Endothelial cell of umbilical vein (primary cell): ENCODE results near the gene RAP1GAP2. TPM values are rescaled to one million over a fixed set of nuclear protein-coding genes. Genes with fewer than 3 reads are reported as not detected.

ENCODE experiments used
- BruUV-seq: library from RNA; stranded (reverse); fragments of 400-500 nt; replicated peaks from 2 replicates; lab custom pipeline; 2021; lab: Mats Ljungman, UMichigan
- CTCF ChIA-PET: fragments of 300-600, 350-600 bp; sonication (Branson Sonifier 250); formaldehyde crosslinking; loops from one replicate; lab custom pipeline; 2021; ENCODE audit warnings: antibody characterized with exemption, inconsistent platforms; lab: Charles Lee
- POLR2A ChIA-PET: fragments of 300-600, 350-600 bp; sonication (Branson Sonifier 250); formaldehyde crosslinking; loops from one replicate; lab custom pipeline; 2021; ENCODE audit warnings: antibody characterized with exemption, inconsistent platforms; lab: Charles Lee
- DNase-seq: peaks from one replicate; pipeline ENCODE4 v3.0.0-alpha.2; 2011; ENCODE audit warnings: low read depth, low spot score
- FAIRE-seq: peaks from 2 replicates; lab custom pipeline; 2011; peaks lifted over from hg19 to GRCh38; lab: Jason Lieb, UNC
- H2AFZ ChIP-seq: 2 replicates; pipeline ENCODE4 v1.6.0; 2012; ENCODE audit warnings: low read depth, low read length, control low read depth, inconsistent platforms
- H3K27ac ChIP-seq: 2 replicates; pipeline ENCODE4 v1.5.1; 2011; ENCODE audit warnings: low read depth, mild to moderate bottlenecking, control low read depth, low read length, moderate library complexity; ENCODE audit not compliant: insufficient read depth
- H3K27me3 ChIP-seq, 2 experiments: 2 replicates each; pipeline versions ENCODE4 v1.6.0 to v1.6.1; 2011; ENCODE audit warnings: low read length in 2 of 2, mixed read lengths in 1 of 2; ENCODE audit not compliant: control insufficient read depth in 2 of 2, insufficient read depth in 2 of 2
- H3K36me3 ChIP-seq, 2 experiments: 2 replicates in 1 of 2; 3 replicates in 1 of 2; pipeline ENCODE4 v1.5.1; 2011; ENCODE audit warnings: low read length in 2 of 2, mild to moderate bottlenecking in 1 of 2, moderate library complexity in 1 of 2; ENCODE audit not compliant: control insufficient read depth in 2 of 2, insufficient read depth in 2 of 2; ENCODE audit errors: extremely low read depth in 1 of 2
- H3K4me1 ChIP-seq: 3 replicates; pipeline ENCODE4 v1.5.1; 2011; ENCODE audit warnings: mild to moderate bottlenecking, low read length; ENCODE audit not compliant: control insufficient read depth, insufficient read depth; ENCODE audit errors: extremely low read depth
- H3K4me2 ChIP-seq: 2 replicates; pipeline ENCODE4 v1.6.1; 2011; ENCODE audit warnings: low read length, control low read depth, mixed read lengths; ENCODE audit not compliant: insufficient read depth
- H3K4me3 ChIP-seq, 3 experiments: fragments of 200-600 bp in 1 of 3; sonication (generic), shearing (Covaris generic) in 1 of 3; replicated peaks in 1 of 3; 2 replicates each; pipeline ENCODE4 v1.5.1; 2011 to 2016; ENCODE audit warnings: control low read depth in 3 of 3, low read length in 3 of 3, mild to moderate bottlenecking in 2 of 3, inconsistent platforms in 1 of 3, low read depth in 1 of 3, moderate library complexity in 1 of 3; ENCODE audit not compliant: insufficient read depth in 1 of 3
- H3K79me2 ChIP-seq: 2 replicates; pipeline ENCODE4 v1.6.0; 2012; ENCODE audit warnings: low read length, inconsistent platforms; ENCODE audit not compliant: control insufficient read depth, insufficient read depth
- H3K9ac ChIP-seq: replicated peaks from 2 replicates; pipeline ENCODE3; 2011; ENCODE audit warnings: low read length, control low read depth; ENCODE audit not compliant: insufficient read depth; ENCODE audit errors: extremely low read depth
- H3K9me1 ChIP-seq: replicated peaks from 3 replicates; pipeline ENCODE4 v1.6.0; 2011; ENCODE audit warnings: mild to moderate bottlenecking, low read length; ENCODE audit not compliant: control insufficient read depth, insufficient read depth; ENCODE audit errors: extremely low read depth
- H3K9me3 ChIP-seq: replicated peaks from 2 replicates; pipeline ENCODE4 v1.5.1; 2012; ENCODE audit warnings: low read length, inconsistent platforms; ENCODE audit not compliant: control insufficient read depth, insufficient read depth
- H4K20me1 ChIP-seq: replicated peaks from 2 replicates; pipeline ENCODE3; 2011; ENCODE audit warnings: mild to moderate bottlenecking, low read length; ENCODE audit not compliant: control insufficient read depth, insufficient read depth; ENCODE audit errors: extremely low read depth
- EZH2 ChIP-seq: IDR thresholded peaks from 2 replicates; pipeline ENCODE4 v1.6.1; 2012; ENCODE audit warnings: borderline replicate concordance, low read depth, mild to moderate bottlenecking, moderate library complexity, low read length, inconsistent platforms; ENCODE audit not compliant: severe bottlenecking
- FOS ChIP-seq: IDR thresholded peaks from 2 replicates; pipeline ENCODE4 v1.6.1; 2011; ENCODE audit warnings: mild to moderate bottlenecking, low read length, moderate library complexity, borderline replicate concordance; ENCODE audit not compliant: insufficient read depth
- GATA2 ChIP-seq: IDR thresholded peaks from 2 replicates; pipeline ENCODE4 v1.7.0; 2011; ENCODE audit warnings: low read depth, mild to moderate bottlenecking, moderate library complexity, mixed read lengths, low read length; ENCODE audit not compliant: insufficient read length, insufficient read depth
- JUN ChIP-seq: IDR thresholded peaks from 2 replicates; pipeline ENCODE4 v1.6.1; 2011; ENCODE audit warnings: borderline replicate concordance, low read depth; ENCODE audit not compliant: insufficient read length, insufficient read depth
- MYC ChIP-seq: IDR thresholded peaks from one replicate; pipeline ENCODE4 v1.6.1; 2011; ENCODE audit warnings: mild to moderate bottlenecking, low read depth, low read length
- POLR2A ChIP-seq: IDR thresholded peaks from 2 replicates; pipeline ENCODE4 v1.6.1; 2012; ENCODE audit warnings: low read depth, mild to moderate bottlenecking, control low read depth, low read length
- POLR2AphosphoS5 ChIP-seq: IDR thresholded peaks from 2 replicates; pipeline ENCODE4 v1.6.1; 2012; ENCODE audit warnings: low read depth, mild to moderate bottlenecking, control low read depth, low read length, moderate library complexity; ENCODE audit not compliant: insufficient read depth
- dilution Hi-C: fragments of 300-500 bp; cut with MboI; formaldehyde crosslinking; loops from one replicate; pipeline ENCODE4 v1.15.0; 2019; ENCODE audit warnings: low sequenced_read_pairs; ENCODE audit not compliant: extremely low pct_ligation_motif_present
- intact Hi-C: fragments of 100-400 bp; cut with micrococcal nuclease; formaldehyde crosslinking; loops from one replicate; pipeline ENCODE4 v1.10.0; 2022
- polyA plus RNA-seq, 4 experiments: library from polyadenylated mRNA; depleted of rRNA in 3 of 4; stranded (reverse) in 3 of 4; unstranded in 1 of 4; fragments of >200 nt; gene quantifications; 2 replicates each; pipeline versions ENCODE4 v1.2.1 to v1.2.3, GENCODE V29; 2011 to 2012; ENCODE audit warnings: missing spikeins in 1 of 4
- total RNA-seq: library from RNA; stranded (reverse); gene quantifications from 2 replicates; pipeline ENCODE4 v1.2.3, GENCODE V29; 2021
- TF ChIP-seq, protein P1 (sequence below): IDR thresholded peaks from 2 replicates; pipeline ENCODE4 v1.6.1; 2011; ENCODE audit not compliant: insufficient read depth, insufficient read length
- TF ChIP-seq, protein P2 (sequence below), 2 donors: IDR thresholded peaks; 1 replicate in 1 of 2; 2 replicates in 1 of 2; pipeline ENCODE4 v1.5.1; 2011; ENCODE audit warnings: low read length in 2 of 2, mild to moderate bottlenecking in 2 of 2, moderate library complexity in 2 of 2, control low read depth in 1 of 2, inconsistent platforms in 1 of 2, low read depth in 1 of 2; ENCODE audit not compliant: insufficient read depth in 1 of 2; ENCODE audit errors: extremely low read depth in 1 of 2

RAP1GAP2 gene
- total and polyA plus RNA-seq, 2 donors (not counting 3 experiments of a cell fraction or from before 2014, with no cell fraction given) = 1.4 to 3.6 TPM

DNA sequence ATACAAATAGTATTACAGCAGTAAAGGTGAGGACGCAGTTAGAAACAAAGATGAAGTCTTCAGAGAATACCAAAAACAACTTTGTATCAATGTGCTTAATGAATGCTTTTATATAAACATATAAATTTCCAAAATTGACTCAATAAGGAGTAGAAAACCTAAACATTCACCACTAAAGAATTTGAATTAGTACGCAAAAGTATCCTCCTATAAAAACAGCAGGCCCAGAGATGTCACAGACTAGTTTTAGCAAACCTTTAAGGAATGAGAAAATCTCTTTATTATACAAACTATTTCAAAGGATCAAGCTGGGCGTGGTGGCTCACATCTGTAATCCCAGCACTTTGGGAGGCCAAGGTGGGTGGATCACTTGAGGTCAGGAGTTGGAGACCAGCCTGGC, 180.9 kb downstream of the RAP1GAP2 start:
- no peak overlapping the region for H3K27ac ChIP-seq
- no TSS peak for BruUV-seq
- CTCF ChIA-PET = no interaction called here
- no peaks in the 10 kb centered on the region for H3K36me3 ChIP-seq
- no peaks in the 10 kb centered on the region for H3K9me3 ChIP-seq
- POLR2A ChIA-PET = no interaction called here
- DNase-seq = no peak
- no peak overlapping the region for H2AFZ ChIP-seq
- no peaks in the 10 kb centered on the region for H3K4me1 ChIP-seq
- no peaks in the 10 kb centered on the region for H3K79me2 ChIP-seq
- no peak for FAIRE-seq
- H3K4me2 ChIP-seq = no peak overlapping the region
- TF ChIP-seq MYC (no peak), POLR2A (no peak), GATA2 (no peak), POLR2AphosphoS5 (no peak), FOS (no peak), EZH2 (no peak), JUN (no peak)
- TF ChIP-seq, protein P1, sequence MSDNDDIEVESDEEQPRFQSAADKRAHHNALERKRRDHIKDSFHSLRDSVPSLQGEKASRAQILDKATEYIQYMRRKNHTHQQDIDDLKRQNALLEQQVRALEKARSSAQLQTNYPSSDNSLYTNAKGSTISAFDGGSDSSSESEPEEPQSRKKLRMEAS = no peak
- TF ChIP-seq, protein P2, sequence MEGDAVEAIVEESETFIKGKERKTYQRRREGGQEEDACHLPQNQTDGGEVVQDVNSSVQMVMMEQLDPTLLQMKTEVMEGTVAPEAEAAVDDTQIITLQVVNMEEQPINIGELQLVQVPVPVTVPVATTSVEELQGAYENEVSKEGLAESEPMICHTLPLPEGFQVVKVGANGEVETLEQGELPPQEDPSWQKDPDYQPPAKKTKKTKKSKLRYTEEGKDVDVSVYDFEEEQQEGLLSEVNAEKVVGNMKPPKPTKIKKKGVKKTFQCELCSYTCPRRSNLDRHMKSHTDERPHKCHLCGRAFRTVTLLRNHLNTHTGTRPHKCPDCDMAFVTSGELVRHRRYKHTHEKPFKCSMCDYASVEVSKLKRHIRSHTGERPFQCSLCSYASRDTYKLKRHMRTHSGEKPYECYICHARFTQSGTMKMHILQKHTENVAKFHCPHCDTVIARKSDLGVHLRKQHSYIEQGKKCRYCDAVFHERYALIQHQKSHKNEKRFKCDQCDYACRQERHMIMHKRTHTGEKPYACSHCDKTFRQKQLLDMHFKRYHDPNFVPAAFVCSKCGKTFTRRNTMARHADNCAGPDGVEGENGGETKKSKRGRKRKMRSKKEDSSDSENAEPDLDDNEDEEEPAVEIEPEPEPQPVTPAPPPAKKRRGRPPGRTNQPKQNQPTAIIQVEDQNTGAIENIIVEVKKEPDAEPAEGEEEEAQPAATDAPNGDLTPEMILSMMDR (IDR thresholded peaks at IDR 0.05; ENCODE audit: extremely low read depth in 1 of 2, insufficient read depth in 1 of 2, low read depth in 1 of 2, low read length in 2 of 2) = no peak
- dilution Hi-C loops = no loop called here
- H3K9me1 ChIP-seq = no peaks in the 10 kb centered on the region
- H4K20me1 ChIP-seq = no peaks in the 10 kb centered on the region
- no peak overlapping the region for H3K9ac ChIP-seq
- no peak overlapping the region for H3K4me3 ChIP-seq
- H3K27me3 ChIP-seq = peaks cover 0 to 2% of the 10 kb centered on the region in 2 experiments
- intact Hi-C loops = no loop called here
